HG03432 (cell line): ENCODE measurements around the gene SNX6.
"Not testable (repeated sequence)": the region's sequence is repeated elsewhere in the genome, so short reads cannot be mapped to it uniquely, and the experiment has no call there.

ENCODE experiments used
- ATAC-seq: cut with Tn5 transposase; IDR thresholded peaks from one replicate; pipeline ENCODE4 v1.9.1; 2021; ENCODE audit warnings: mild to moderate bottlenecking, moderate library complexity; ENCODE audit not compliant: unreplicated experiment

The SNX6 gene

DNA sequence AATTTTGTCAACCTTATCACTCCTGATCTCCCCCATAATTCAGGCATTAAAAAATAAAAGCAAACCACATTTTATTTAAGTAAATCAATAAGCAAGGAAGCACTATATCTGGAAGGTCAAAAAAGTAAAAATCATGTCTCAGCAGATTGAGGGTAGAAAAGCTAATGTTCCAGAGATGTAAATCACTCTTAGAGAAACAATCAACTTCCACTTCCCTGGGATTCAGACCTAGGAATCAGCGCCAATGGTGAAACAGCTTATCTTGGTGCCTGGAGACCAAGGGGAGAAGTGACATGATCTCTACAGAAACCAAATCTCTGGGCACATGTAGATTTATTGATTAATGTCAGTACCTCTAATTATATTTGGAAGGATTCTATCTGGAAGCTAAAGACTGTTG lies 10.9 kb upstream of the SNX6 start:
- ATAC-seq = no peak

DNA sequence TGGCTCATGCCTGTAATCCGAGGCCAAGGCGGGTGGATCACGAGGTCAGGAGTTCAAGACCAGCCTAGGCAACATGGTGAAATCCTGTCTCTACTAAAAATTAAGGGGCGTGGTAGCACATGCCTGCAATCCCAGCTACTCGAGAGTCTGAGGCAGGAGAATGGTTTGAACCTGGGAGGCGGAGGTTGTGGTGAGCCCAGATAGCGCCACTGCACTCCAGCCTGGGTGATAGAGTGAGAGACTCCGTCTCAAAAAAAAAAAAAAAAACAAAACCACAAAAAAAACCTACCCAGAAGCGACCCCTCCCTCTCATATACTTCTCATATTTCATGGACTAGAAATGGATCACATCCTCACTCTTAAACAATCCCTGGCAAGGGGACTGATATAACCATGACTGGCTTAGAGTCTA lies 4.4 kb upstream of the SNX6 start:
- not testable (repeated sequence) for ATAC-seq

DNA sequence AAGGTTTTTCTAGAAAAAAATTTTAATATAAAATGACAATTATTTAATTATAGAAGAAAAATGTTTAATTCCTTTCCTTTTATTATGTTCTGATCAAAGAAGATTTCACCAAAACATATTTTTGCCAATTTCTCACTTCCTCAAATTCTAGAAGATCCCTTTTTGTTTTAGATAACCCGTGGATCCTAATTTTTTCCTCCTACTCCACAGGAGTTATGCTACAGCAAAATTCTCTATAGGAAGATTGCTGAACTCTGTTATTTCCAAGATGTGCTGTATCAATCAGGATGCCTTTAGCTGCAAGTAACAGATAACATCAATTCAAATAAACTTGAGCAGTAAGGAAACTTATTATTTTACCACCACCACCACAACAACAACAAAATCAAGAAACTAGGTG lies 3.8 kb upstream of the SNX6 start:
- no peak for ATAC-seq

DNA sequence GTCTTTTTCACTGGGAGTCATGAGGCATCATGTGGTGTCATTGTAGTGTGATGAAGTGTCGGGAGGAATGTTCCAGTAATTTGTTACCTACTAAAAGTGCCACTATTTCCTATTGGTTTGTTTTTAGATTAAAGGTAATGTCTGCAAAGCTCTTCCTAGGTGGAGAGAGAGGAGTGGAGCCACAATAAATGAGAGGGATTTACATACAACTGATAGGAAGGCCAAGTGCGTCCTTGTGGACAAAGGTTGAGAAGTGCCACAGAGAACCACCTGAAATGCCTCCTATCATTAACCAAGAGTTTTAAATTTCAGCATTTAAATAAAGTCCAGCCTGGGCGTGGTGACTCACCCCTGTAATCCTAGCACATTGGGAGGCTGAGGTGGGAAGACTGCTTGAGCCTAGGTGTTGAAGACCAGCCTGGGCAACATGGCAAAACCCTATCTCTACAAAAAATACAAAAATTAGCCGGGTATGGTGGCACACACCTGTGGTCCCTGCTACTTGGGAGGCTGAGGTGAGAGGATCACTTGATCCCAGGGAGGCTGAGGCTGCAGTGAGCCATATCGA lies 2.5 kb upstream of the SNX6 start:
- ATAC-seq = no peak

DNA sequence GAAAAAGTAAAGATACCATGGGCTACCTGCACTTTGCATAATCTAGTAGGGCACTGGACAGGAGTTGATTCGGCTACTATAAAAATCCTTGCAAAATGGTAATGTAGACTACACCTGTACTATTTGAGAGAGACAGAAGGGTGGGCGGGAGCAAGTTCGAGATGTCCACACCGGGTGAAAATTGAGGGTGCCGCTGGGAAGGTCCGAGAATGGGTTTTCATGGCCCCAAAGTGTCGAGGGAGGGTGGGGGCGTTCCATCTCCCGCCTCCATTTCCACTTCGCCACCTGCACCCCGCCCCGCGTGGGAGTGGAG lies 648 bp downstream of the SNX6 start:
- ATAC-seq = peak; percentile 31

DNA sequence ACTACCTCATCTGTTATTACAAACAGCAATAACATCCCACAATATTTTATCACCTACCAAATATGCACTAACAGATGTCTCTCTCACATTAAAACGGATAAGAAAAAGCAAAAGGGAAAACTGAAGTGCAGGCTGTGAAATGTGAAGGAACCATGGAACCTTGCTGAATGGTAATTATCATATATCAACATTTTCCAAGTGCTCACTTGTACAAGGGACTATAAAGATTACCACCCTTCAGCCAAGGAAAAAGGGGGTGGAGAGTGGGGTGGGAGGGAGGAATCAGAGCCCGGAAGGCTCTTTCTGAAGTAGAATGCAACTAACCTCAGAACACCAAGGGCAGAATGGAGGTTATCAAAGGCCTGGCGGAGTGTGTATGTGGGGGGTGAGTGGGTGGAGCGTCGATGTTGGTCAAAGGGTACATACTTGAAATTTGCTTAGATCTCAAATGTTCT lies 1.2 kb downstream of the SNX6 start:
- ATAC-seq = no peak

DNA sequence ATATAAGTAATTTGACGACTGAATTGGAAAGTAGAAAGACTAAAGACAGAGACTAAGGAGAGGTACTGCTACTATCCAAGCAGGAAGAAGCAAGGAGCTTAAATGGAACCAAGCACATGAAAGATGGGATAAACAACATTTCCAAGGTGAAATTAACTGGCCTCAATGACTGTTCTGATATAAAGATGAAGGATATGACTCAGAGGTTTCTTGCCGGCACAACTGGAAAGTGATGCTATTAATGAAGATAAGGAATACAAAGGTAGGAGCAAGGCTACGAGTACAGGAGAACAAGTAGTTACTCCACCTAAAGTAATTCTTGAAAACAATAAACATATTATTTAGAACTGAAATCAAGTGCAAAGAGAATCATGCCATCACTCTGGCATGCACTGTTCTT lies 6.4 kb downstream of the SNX6 start:
- no peak for ATAC-seq

DNA sequence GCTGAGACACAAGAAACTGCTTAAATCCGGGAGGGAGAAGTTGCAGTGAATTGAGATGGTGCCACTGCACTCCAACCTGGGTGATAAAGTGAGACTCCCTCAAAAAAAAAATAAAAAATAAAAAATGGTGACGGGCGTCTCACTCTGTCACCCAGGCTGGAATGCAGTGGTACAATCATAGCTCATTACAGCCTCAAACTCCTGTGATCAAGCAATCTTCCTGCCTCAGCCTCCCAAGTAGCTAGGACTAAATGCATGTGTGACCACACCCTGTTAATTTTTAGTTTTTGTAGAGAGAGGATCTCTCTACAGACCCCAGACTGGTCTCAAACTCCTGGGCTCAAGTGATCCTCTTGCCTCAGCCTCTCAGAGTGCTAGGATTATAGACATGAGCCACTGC lies 9.1 kb downstream of the SNX6 start:
- no peak for ATAC-seq

DNA sequence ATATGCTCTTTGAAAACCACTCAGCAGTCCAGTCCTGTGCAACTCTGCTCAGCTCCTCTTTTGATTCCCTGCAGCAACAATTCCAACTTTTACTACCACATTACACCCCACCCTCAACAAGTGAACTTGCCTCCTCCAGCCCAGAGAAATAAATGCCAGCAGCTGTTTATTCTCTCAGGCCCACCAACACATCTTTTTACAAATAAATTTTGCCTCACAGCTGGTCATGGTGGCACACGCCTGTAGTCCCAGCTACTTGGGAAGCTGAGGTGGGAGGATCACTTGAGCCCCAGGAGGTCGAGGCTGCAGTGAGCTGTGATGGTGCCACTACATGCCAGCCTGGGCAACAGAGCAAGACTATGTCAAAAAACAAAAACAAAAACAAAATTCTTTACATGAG lies 9.8 kb downstream of the SNX6 start:
- ATAC-seq = no peak

DNA sequence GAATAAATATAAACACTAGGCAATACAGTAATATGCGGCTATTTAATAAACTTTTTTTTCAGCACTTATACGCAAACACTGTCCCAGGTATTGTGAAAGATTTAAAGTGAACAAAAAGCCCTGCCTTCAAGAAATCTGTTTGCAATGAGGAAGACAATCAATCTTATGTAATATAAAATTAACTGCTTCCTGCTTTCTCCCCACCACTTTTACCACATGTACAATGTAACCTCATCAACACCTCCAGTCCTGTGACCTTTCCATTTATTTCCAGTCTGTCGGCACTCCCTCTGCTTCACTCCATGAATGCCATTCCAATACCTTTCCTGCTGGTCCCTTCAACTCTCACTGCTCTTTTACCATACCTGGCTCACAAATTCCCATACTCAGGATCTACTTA lies 10.5 kb downstream of the SNX6 start:
- ATAC-seq = no peak

DNA sequence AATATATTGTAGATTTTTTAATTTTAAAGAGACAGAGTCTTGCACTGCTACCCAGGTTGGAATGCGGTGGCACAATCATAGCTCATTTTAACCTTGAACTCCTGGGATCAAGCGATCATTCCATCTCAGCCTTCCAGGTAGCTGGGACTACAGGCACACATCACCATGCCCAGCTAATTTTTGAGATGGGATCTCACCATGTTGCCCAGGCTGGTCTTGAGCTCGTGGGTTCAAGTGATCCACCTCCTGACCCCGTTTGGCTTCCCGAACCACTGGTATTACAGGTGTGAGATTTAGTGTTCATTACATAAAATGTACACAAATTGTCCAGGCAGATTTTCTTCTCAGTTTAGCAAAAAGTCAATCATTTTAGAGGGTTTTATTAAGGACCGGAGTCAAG lies 13.6 kb downstream of the SNX6 start:
- no peak for ATAC-seq

DNA sequence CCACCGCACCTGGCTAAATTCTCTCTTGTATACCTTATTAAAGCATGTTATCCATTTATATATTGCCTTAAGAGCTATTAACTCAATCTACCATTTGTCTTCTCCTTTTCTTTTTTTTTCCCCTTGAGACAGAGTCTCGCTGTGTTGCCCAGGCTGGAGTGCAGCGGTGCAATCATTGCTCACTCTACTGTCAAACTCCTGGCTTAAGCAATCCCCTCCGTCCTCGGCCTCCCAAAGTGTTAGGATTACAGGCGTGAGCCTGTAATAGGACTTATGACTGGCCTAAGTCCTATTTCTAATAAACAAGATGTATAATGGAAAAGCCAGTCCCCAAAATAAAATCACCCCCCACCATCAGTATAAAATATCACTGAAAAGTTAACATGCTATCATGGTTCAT lies 14.4 kb downstream of the SNX6 start:
- ATAC-seq = no peak

DNA sequence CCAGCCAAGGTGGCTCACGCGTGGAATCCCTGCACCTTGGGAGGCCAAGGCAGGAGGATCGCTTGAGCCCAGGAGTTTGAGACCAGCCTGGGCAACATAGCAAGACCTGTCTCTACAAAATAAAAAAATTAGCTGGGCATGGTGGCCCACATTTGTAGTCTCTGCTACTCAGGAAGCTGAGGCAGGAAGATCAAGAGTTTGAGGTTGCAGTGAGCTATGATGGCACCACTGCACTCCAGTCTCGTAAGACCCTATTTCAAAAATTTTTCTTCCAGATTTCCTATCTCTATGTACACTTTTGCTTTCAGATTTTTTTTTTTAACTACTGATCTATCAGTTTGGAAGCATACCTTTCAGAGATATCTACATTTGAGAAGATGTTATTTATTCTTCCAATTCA lies 15.3 kb downstream of the SNX6 start:
- ATAC-seq = no peak

DNA sequence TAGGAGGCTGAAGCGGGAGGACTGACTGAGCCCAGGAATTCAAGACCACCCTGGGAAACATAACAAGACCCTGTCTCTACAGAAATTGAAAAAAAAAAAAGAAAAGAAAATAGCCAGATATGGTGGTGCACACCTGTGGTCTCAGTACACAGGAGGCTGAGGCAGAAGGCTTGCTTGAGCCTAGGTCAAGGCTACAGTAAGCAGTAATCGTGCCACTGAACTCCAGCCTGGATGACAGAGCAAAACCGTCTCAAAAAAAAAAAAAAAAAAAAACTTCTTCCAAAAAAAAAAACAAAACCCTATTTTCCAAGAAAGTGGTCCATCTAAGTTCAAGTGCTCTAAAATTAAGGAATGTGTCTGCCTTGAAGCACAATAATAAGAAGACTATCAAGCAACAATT lies 19.8 kb downstream of the SNX6 start:
- ATAC-seq = no peak

DNA sequence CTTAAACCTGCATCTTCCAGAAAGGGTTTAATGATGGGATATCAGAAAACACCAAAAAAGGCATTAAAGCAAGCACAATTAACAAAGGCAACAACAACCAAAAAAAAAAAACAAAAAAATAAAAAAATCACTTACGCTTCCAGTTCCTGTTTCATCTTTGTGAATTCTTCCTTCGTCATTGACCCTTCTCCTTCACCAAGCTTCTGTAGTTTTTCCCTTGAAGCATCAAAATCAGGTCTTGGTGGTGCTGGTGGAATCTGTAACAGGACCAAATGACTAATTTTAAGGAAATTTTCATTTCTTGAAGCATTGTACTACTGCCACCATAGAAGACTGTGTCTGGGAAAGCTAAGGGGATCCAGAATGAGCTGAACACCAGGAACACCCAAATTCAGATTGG lies 24.5 kb downstream of the SNX6 start:
- ATAC-seq = no peak

DNA sequence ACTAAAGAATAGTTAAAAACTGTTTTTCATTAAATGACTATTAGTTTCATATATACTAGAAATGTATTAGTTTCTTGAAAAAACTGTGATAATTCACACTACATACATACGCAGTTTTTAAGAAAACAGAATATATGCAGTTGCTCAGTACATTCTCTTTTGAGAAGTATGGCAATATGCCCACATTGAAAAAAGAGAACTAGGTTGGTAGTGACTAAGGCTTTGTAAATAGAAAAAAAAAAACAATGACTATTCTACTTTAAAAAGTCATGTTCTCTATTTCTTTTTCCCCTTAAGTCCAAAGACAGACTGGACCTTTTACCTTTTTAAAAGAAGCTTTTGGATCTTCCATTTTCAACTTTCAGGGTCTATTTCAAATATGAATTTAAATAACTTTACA lies 25.0 kb downstream of the SNX6 start:
- ATAC-seq = no peak

DNA sequence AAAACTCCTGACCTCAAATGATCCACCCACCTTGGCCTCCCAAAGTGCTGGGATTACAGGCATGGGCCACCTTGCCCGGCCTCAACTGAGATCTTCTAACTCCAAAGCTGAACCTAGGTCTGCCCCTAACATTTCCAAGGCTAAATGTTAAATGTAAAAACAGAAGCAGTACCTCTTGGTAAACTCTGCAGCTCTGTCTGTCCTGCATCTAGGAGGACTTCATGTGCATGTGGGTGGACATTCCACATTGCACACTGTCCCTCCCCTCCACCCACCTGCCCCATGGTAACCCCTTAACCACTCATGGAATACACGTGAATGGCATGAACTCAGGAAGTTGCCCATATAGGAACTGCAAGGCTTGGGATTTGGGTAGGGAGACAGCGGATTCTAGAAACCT lies 33.1 kb downstream of the SNX6 start:
- no peak for ATAC-seq

DNA sequence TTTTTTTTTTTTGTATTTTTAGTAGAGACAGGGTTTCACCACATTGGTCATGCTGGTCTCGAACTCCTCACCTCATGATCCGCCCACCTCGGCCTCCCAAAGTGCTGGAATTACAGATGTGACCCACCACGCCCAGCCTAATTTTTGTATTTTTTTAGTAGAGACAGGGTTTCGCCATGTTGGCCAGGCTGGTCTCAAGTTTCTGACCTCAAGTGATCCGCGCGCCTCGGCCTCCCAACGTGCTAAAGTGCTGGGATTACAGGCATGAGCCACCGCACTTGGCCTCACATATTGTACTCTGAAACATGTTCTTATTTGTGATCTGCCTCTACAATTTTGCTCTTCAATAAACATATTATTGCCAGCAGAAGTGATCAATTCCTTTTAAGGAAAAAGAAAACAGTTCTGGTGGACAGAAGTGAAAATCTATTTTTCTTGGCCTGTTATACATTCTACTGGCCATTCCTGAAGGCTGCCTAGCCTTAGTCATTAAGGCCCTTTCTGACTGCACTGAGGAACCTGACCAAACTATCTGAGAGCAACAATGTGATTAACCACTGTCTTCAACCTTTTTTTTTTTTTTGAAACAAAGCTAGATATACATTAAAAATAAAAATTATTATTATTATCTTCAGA lies 36.1 kb downstream of the SNX6 start:
- no peak for ATAC-seq

DNA sequence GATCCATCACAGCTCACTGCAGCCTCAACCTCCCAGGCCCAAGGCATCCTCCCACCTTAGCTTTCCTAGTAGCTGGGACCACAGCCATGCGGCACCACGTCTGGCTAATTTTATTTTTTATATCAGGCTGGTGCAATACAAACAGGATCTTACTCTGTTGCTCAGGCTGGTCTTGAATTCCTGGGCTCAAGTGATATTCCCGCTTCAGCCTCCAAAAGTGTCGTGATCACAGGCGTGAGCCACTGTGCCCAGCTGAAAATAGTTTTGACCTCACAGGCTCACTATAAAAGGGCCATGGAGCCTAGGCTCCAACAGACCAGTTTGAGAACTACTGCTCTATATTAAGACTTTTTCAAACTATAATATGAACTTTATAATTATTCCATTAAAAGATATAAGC lies 37.3 kb downstream of the SNX6 start:
- ATAC-seq = no peak

DNA sequence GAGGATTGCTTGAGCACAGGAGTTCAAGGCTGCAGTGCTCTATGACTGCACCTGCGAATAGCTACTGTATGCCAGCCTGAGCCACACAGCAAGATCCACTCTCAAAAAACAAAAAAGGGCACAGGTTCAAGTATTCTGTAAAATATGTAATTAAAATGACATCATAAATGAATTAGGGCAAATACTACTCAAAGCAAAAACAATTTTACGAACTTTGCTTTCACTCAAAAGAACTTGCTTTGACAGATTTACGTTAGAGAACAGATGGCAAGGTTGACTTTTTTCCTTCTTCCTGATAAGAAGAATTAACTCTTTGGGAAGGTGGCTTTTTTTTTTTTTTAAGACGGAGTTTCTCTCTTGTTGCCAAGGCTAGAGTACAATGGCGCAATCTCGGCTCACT lies 46.4 kb downstream of the SNX6 start:
- ATAC-seq = no peak

DNA sequence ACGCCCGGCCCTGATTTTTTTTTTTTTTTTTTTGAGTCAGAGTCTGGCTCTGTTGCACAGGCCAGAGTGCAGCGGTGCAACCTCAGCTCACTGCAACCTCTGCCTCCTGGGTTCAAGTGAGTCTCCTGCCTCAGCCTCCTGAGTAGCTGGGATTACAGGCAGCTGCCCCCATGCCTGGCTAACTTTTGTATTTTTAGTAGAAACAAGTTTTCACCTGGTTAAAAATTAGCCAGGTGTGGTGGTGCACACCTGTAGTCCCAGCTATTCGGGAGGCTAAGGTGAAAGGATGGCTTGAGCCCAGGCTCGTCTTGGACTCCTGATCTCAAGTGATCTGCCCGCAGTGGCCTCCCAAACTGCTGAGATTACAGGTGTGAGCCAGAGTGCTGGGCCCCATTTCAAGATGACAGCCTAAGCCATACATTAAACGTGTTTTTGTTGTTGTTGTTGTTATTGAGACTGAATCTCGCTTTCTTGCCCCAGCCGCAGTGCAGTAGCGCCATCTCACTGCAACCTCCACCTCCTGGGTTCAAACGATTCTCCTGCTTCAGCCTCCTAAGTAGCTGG lies 47.7 kb downstream of the SNX6 start:
- no peak for ATAC-seq

DNA sequence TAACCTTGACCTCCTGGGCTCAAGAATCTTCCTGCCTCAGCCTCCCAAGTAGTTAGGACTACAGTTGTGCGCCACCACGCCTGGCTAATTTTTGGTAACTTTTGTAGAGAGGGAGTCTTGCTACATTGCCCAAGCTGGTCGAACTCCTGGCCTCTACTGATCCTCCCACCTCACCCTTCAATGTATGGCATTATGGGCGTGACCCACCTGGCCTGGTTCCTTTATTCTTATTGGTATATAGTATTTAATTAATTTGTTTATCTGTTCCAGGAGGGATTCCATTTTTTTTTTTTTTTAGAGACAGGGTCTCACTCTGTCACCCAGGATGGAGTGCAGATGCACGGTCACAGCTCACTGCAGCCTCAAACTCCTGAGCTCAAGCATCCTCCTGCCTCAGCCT lies 49.6 kb downstream of the SNX6 start:
- ATAC-seq = no peak

DNA sequence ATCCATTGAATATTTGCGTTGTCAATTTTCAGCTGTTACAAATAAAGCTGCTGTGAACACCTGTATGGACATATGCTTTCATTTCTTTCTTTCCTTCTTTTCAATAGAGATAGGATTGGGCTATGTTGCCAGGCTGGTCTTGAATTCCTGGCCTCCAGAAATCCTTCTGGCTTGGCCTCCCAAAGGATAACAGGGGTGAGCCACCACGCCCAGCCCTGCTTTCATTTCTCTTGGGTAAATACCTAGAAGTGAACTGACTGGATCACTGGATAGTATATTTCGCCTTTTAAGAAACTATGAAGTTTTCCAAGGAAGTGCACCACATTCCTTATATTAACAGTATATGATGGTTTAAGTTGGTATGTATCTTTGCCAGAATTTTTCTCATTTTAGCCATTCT lies 58.2 kb downstream of the SNX6 start:
- ATAC-seq = no peak
